ENCODE results near the gene NFYC.

DNA sequence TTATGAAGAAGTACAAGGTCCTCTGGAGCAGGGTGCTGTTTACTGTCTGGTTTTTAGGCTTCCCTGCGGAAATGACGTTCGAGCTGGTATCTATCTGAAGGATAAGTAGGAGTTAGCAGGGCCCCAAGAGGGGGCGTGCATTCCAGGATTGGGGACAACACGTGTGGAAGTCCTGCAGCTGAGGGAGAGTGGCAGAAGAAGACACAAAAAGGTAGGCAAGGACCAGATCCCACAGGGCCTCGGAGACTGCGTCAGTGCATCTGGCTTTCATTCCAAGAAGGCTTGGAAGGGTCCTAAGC, 31.9 kb upstream of the NFYC start:
- TF ChIP-seq POLR2A (IDR thresholded peaks at IDR 0.05; ENCODE audit: borderline replicate concordance, extremely low read depth, insufficient read depth, insufficient read length) (no peak), YY1 (IDR thresholded peaks at IDR 0.05; ENCODE audit: extremely low read depth, insufficient replicate concordance, low read depth, low read length) (no peak), POLR2AphosphoS5 (IDR thresholded peaks at IDR 0.05; ENCODE audit: low read depth, low read length) (no peak), JUND (IDR thresholded peaks at IDR 0.05) (no peak), EZH2 (IDR thresholded peaks at IDR 0.05) (no peak), SP1 (IDR thresholded peaks at IDR 0.05; ENCODE audit: low read depth) (no peak), SIN3A (IDR thresholded peaks at IDR 0.05; ENCODE audit: low read depth) (no peak)
- TF ChIP-seq, protein P1, sequence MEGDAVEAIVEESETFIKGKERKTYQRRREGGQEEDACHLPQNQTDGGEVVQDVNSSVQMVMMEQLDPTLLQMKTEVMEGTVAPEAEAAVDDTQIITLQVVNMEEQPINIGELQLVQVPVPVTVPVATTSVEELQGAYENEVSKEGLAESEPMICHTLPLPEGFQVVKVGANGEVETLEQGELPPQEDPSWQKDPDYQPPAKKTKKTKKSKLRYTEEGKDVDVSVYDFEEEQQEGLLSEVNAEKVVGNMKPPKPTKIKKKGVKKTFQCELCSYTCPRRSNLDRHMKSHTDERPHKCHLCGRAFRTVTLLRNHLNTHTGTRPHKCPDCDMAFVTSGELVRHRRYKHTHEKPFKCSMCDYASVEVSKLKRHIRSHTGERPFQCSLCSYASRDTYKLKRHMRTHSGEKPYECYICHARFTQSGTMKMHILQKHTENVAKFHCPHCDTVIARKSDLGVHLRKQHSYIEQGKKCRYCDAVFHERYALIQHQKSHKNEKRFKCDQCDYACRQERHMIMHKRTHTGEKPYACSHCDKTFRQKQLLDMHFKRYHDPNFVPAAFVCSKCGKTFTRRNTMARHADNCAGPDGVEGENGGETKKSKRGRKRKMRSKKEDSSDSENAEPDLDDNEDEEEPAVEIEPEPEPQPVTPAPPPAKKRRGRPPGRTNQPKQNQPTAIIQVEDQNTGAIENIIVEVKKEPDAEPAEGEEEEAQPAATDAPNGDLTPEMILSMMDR (IDR thresholded peaks at IDR 0.05 in 2 of 3, conservative IDR thresholded peaks at IDR 0.05 in 1 of 3; ENCODE audit: borderline replicate concordance in 1 of 3, insufficient read depth in 1 of 3, low read depth in 2 of 3, low read length in 2 of 3) = no peak
- TF ChIP-seq, protein P2, sequence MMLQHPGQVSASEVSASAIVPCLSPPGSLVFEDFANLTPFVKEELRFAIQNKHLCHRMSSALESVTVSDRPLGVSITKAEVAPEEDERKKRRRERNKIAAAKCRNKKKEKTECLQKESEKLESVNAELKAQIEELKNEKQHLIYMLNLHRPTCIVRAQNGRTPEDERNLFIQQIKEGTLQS (IDR thresholded peaks at IDR 0.05) = no peak
- TF ChIP-seq, protein P3, sequence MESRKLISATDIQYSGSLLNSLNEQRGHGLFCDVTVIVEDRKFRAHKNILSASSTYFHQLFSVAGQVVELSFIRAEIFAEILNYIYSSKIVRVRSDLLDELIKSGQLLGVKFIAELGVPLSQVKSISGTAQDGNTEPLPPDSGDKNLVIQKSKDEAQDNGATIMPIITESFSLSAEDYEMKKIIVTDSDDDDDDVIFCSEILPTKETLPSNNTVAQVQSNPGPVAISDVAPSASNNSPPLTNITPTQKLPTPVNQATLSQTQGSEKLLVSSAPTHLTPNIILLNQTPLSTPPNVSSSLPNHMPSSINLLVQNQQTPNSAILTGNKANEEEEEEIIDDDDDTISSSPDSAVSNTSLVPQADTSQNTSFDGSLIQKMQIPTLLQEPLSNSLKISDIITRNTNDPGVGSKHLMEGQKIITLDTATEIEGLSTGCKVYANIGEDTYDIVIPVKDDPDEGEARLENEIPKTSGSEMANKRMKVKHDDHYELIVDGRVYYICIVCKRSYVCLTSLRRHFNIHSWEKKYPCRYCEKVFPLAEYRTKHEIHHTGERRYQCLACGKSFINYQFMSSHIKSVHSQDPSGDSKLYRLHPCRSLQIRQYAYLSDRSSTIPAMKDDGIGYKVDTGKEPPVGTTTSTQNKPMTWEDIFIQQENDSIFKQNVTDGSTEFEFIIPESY (IDR thresholded peaks at IDR 0.05; ENCODE audit: extremely low read depth, insufficient replicate concordance, low read length) = no peak
- TF ChIP-seq, protein P4, sequence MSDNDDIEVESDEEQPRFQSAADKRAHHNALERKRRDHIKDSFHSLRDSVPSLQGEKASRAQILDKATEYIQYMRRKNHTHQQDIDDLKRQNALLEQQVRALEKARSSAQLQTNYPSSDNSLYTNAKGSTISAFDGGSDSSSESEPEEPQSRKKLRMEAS (IDR thresholded peaks at IDR 0.05) = no peak
